ENCODE measurements around the gene LAMTOR5.

DNA sequence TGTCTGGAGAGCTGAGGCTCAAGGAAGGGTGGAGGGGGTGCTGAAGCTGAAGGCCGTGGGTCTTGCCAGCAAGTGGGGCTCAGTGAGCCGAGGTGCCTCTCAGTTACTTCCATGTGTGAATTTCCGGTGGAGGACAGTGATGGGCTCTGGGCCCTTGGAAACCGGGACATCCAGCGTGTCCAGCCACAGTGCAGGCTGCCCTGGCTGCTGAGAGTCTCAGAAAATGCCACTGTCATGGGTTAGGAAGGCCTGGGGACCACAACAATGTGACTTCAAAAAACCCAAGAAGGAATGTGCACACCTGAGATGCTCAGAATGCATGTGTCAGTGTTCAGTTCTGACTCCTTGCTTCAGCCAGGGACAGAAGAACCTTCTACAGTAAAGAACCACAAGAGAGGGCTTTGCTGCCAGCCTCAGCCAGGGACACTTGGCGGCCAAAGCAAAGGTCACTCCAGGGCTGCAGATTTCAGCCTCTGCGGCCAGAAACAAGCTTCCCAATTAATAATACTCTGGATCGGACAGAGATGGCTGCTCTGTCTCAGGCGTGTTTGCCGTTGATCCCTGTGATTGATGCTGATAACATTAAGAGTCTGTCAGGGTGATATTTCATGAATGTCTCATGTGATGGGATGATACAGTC lies 12.6 kb upstream of the LAMTOR5 start:
- TF ChIP-seq FOXK2 (IDR thresholded peaks at IDR 0.05) (no peak), CTBP1 (IDR thresholded peaks at IDR 0.05; ENCODE audit: borderline replicate concordance) (no peak)

Data from HEK293T (cell line).